ENCODE measurements around the gene FBXO39.
"Not testable (repeated sequence)": the region's sequence is repeated elsewhere in the genome, so short reads cannot be mapped to it uniquely, and the experiment has no call there.

The FBXO39 gene

GRCh38 chr17:6775871-6776405 lies at the start of gene FBXO39:
FBXO39 (plus strand) TSS chr17:6776215; CDS start chr17:6779869, 3,654 bp downstream.
- DNase-seq (ENCODE audit: low spot score): peak; percentile 26

- no peak for DNase-seq (ENCODE audit: low spot score)
Observed at GRCh38 chr17:6729531-6729930, 46.5 kb upstream of the FBXO39 start.

DNA sequence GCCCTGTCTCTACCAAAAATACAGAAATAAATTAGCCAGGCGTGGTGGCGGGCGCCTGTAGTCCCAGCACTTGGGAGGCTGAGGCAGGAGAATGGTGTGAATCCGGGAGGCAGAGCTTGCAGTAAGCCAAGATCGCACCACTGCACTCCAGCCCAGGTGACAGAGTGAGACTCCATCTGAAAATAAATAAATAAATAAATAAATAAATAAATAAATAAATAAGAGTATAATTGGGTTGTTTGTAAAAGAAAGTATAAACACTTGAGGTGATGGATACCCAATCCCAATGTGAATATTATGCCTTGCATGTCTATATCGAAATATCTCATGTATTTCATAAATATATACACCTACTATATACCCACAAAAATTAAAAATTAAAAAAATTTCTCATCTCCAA lies 29.4 kb upstream of the FBXO39 start:
- not testable (repeated sequence) for DNase-seq (ENCODE audit: low spot score)

- no peak for DNase-seq (ENCODE audit: low spot score)
Observed at GRCh38 chr17:6748617-6749016, 27.4 kb upstream of the FBXO39 start.

DNA sequence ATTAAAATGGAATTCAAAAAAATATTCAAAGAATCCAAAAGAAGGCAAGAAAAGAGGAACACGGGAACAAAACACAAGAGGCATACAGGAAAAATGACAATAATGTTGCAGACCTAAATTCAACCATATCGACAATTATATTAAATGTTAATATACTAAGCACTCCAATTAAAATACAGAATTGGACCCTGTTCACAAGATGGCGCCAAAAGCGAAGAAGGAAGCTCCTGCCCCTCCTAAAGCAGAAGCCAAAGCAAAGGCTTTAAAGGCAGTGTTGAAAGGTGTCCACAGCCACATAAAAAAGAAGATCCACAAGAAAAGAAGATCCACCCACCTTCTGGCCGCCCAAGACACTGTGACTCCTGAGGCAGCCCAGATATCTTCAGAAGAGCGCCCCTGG lies 26.5 kb upstream of the FBXO39 start:
- no peak for DNase-seq (ENCODE audit: low spot score)

DNA sequence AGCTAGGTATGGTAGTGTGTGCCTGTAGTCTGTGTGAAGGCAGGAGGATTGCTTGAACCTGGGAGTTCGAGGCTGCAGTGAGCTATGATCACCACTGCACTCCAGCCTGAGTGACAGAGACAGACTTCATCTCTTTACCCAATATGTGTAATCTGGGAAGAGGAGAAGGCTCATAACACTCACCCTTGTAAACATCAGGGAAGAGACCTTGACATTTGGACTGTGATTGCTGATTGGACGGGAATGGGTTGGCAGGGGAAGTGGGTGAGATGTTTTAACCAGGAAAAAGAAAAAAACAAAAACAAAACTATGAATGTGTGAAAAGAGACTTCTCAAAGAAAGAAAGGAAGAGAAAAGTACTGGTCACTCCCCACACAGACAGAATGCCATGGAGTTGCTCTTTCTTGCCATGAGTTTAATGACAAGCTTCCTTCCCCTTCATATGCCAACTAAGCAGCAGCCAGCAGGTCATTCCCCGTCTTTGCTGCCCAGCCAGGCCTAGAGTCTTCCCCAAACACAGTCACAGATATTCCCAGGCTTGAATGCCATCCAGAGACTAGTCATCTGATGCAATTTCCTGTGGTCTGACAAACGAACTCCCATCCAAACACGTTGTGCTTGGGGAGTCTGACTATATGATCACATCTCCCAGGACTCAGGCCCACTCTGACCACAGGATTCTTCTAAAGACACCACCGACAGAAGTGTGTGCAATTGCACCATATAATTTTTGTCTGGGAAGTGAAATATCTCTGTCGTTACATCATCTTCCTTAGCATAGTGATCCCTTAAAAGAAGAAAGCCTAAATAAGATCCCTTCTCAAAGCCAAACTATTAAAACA lies 23.7 kb upstream of the FBXO39 start:
- peak; percentile 92 for DNase-seq (ENCODE audit: low spot score)

DNA sequence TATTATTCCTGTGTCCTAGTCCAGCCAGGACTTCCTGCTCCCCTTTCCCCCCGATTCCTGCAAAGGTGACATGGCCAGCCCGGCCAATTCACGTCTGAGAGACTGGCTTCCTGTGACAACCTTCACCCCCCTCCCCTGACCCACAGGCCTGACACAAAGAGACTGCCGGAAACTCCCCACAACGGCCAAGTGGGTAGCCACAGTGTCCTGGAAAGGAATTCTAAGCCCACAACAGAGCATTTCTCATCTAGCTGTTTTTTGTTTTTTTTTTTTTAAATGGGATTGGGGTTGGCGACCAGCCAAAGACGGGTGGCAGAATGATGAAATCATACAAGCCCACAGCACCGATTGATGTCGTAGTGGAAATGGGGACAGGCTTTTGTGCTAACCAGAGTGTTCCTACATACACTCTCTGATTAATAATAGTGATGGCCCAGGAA lies 23.0 kb upstream of the FBXO39 start:
- peak; percentile 62 for DNase-seq (ENCODE audit: low spot score)

DNA sequence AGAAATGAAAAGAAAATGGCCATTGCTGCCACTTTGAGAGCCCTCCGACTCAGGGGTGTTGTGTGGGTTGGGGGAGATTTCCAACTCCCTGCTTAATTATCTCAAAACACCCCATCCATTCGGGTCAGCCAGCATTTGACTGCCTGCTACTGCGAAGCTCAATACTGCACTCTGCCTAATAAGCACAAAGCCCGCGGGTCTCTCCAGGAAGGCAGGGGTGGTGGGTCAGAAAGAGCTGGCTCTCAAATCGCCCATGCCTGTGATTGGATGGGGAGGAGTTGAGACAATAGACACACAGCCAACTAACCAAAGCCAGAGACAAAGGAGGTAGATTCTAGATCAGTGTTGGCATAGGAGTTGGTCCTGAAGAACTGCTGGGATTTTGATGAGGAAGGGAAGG lies 22.5 kb upstream of the FBXO39 start:
- DNase-seq (ENCODE audit: low spot score): no peak

DNA sequence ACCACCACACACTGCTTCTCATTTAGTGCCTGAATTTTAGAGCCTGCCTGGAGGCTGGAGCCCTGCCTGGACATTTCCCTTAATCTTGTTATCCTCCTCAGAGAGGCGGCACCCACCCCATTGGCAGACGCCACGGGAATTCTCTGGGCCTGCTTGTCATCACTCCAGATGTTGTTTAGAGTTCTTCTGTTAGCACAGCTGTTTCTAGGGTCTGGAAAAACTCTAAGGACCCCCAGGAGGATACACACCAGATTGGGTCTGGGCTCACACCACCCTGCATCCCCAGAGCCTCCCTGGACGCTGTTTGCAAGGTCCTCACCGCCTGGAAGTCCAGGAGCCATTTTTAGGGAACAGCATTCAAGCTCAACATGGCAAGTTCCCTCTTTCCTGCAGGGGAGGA lies 20.7 kb upstream of the FBXO39 start:
- peak; percentile 23 for DNase-seq (ENCODE audit: low spot score)

GRCh38 chr17:6755731-6756184 lies 20.3 kb upstream of the FBXO39 start, which contains the start of gene XAF1:
XAF1 (plus strand) TSS chr17:6756046; CDS start chr17:6756079, 33 bp downstream.
- DNase-seq (ENCODE audit: low spot score): peak; percentile 27

DNA sequence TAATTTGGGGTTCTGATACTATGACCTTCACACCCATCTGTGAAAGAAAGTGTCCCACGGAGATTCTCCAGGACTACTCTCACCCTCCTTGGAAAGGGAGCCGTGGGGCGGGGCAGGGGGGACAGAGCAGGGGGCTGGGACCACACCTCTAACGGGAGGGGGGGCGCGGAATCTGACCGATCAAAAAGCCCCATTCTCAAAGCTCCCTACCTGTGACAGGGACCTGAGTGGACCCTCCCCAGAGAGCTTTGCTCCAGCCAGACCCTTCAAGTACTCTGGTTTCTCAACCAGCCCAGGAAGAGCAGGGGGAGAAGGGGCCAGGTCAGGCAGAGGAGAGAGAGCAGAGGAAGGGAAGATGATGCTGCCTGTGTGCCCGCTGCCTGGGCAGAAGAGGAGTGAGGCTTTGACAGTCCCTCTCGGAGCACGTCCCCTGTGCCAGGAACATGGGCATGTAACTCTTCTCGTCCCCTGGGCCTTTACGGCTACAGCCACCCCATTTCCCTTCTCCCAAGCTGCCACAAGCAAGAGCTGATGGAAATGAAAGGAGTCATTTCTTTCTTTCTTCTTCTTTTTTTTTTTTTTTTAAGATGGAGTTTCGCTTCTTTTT lies 19.5 kb upstream of the FBXO39 start:
- DNase-seq (ENCODE audit: low spot score): no peak

DNA sequence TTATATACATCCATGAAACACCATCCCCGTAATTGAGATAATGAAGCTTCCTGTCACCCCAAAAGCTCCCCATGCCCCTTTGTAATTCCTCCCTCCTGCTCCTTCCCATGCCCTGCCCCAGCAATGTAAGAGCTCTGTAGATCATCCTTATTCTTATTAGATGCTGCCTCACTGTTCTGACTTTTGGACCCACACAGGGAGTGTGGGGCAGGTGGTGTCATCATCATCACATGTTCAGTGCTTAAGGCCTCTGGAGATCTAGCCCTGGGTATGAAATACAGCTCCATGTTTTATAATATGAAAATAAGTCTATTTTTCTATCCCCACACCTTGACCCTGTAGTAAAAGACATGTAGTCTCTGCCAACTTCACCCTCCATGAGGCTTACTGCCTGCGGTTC lies 18.3 kb upstream of the FBXO39 start:
- DNase-seq (ENCODE audit: low spot score): no peak

DNA sequence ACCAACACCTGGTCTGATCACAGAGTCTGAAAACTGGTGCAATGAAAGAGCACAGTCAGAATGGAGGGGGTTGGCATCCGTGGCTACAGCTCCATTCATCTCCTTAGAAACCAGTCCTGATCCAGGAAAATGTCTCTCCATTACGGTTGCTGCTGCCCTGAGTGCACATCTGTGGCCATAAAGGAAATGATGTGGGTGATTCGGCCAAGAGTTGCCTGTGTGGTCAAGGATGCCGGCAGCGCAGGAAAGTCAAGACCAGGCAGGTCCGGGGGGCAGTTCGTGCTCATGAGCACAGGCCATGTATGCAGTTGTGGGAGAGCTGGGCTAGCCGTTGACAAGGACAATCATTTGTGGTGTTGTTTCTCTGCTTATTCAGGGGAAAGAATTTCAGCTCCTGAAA lies 14.2 kb upstream of the FBXO39 start:
- DNase-seq (ENCODE audit: low spot score): no peak

DNA sequence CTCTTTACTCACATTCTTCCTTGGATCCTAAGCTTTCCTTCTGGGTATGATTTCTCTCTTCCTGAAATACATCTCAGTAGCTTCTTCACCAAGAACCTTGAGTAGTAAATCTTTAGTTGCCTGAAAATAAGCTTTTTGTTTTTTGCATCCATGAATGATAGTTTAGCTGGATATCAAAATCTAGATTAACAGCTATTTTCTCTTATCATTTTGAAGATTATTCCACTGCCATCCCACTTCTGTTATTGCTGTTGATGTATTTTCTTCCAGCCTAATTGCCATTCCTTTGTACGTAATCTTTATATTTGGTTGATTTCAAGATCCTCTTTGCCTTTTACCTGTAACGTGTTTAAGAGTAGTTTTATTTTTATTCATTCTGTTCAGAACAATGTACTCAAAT lies 7.6 kb upstream of the FBXO39 start:
- DNase-seq (ENCODE audit: low spot score): no peak

DNA sequence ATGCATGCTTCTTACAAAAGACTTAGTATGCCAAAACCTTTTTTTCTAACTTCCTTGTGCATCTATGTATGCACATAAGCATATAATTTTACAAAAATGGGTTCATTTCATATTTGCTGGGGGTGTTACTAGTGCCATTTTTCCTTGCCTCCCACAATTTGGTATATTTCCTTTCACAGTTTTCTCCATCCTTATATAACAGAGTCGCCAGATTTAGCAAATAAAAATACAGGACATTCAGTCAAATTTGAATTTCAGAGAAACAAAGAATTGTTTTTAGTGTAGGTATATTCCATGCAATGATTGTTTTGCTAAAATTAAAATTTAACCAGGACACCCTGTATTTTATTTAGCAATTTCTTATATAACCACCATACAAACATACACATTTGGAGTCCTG lies 4.0 kb upstream of the FBXO39 start:
- no peak for DNase-seq (ENCODE audit: low spot score)

DNA sequence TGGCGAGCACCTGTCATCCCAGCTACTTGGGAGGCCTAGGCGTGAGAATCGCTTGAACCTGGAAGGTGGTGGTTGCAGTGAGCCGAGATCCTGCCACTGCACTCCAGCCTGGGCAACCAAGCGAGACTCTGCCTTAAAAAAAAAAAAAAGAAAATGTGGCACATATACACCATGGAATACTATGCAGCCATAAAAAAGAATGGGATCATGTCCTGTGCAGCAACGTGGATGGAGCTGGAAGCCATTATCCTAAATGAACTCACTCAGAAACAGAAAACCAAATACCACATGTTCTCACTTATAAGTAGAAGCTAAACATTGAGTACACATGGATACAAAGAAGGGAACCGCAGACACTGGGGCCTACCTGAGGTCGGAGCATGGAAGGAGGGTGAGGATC lies 1.1 kb upstream of the FBXO39 start:
- DNase-seq (ENCODE audit: low spot score): not testable (repeated sequence)

DNA sequence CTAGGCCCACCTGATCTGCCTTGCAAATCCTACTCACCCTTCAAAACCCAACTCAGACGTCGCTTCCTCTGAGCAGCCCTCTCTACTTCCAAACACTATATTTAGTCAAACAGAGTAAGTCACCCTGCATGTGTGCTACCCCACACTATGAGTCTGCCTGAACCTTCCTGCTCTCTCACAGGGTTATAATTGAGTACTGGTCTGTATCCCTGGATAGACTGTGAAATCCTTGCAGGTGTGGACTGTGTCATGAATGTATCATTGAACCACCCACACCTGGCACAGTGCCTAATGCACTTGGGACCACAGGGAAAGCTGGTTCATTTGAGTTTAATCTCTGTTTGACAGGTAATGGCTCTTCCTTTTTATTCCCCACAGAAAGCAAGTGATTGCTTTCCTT lies 3.4 kb downstream of the FBXO39 start:
- DNase-seq (ENCODE audit: low spot score): no peak

GRCh38 chr17:6780001-6780400 lies 4.0 kb downstream of the FBXO39 start:
- no peak for DNase-seq (ENCODE audit: low spot score)

GRCh38 chr17:6780886-6781285 lies 4.9 kb downstream of the FBXO39 start:
- no peak for DNase-seq (ENCODE audit: low spot score)

GRCh38 chr17:6782244-6782643 lies 6.2 kb downstream of the FBXO39 start:
- no peak for DNase-seq (ENCODE audit: low spot score)

GRCh38 chr17:6786618-6787017 lies 10.6 kb downstream of the FBXO39 start:
- peak; percentile 63 for DNase-seq (ENCODE audit: low spot score)

DNA sequence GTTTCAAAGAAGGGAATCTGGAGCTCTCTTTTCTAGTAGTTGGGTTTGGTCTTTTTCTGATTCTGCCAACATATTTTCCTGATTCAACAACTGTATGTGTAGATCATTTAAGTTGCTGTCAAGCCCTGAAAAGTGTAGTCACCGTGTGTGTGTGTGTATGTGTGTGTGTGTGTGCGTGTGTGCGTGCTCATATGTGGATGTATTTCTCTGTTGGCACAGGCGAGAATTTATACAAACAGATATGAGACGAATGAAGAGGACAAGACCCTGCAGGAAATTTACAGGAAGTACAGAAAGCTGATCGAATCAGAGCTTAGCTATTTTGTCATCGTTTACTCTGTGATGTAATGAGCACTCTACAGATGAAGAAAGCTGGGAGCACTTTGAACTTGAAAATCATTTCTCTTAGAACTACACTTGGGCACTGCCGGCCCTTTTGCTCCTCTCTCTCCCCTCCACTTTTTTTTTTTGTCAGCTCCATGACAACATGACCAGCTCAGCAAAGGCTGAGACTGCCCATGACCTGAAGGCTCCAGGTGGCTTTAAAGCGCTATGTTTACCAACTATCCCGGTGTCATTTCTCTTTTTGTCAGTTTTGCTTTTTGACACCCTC lies 11.2 kb downstream of the FBXO39 start:
- no peak for DNase-seq (ENCODE audit: low spot score)

GRCh38 chr17:6789146-6789545 lies 13.1 kb downstream of the FBXO39 start:
- DNase-seq (ENCODE audit: low spot score): no peak
